Fibroblast of lung (primary cell): ENCODE measurements around the gene PHTF1. TPM values are rescaled to one million over a fixed set of nuclear protein-coding genes. Genes with fewer than 3 reads are reported as not detected.

Experiments
- DNase-seq, 2 donors: peaks; one replicate each; pipeline versions ENCODE4 v3.0.0 to v3.0.0-alpha.2; 2010; ENCODE audit warnings: low read depth in 2 of 2
- H2AFZ ChIP-seq: 2 replicates; pipeline ENCODE4 v1.5.1; 2012; ENCODE audit warnings: low read length, control low read depth, inconsistent platforms
- H3K27ac ChIP-seq: 2 replicates; pipeline ENCODE4 v1.5.1; 2011; ENCODE audit warnings: low read length, control low read depth; ENCODE audit not compliant: insufficient read depth
- H3K27me3 ChIP-seq: 2 replicates; pipeline ENCODE4 v1.5.1; 2011; ENCODE audit warnings: mild to moderate bottlenecking, low read length; ENCODE audit not compliant: control insufficient read depth, insufficient read depth
- H3K36me3 ChIP-seq: 2 replicates; pipeline ENCODE4 v1.5.1; 2011; ENCODE audit warnings: low read length; ENCODE audit not compliant: control insufficient read depth, insufficient read depth
- H3K4me1 ChIP-seq: 2 replicates; pipeline ENCODE4 v1.5.1; 2011; ENCODE audit warnings: low read length; ENCODE audit not compliant: control insufficient read depth, insufficient read depth; ENCODE audit errors: extremely low read depth
- H3K4me2 ChIP-seq: 2 replicates; pipeline ENCODE4 v1.5.1; 2011; ENCODE audit warnings: low read length, control low read depth; ENCODE audit not compliant: insufficient read depth; ENCODE audit errors: extremely low read depth
- H3K4me3 ChIP-seq, 4 experiments: fragments of 200-600 bp in 1 of 4; sonication (generic) in 1 of 4; replicated peaks in 1 of 4; 2 replicates each; pipeline ENCODE4 v1.5.1; 2011 to 2016; ENCODE audit warnings: low read length in 4 of 4, low read depth in 3 of 4, mild to moderate bottlenecking in 3 of 4, control low read depth in 2 of 4, inconsistent platforms in 1 of 4, mixed read lengths in 1 of 4; ENCODE audit not compliant: insufficient read depth in 1 of 4; ENCODE audit errors: control extremely low read depth in 1 of 4
- H3K79me2 ChIP-seq: 2 replicates; pipeline ENCODE4 v1.5.1; 2012; ENCODE audit warnings: mild to moderate bottlenecking, low read length, inconsistent platforms; ENCODE audit not compliant: control insufficient read depth, insufficient read depth
- H3K9ac ChIP-seq: 2 replicates; pipeline ENCODE4 v1.5.1; 2011; ENCODE audit warnings: mild to moderate bottlenecking, low read length, control low read depth; ENCODE audit not compliant: insufficient read depth
- H3K9me3 ChIP-seq: 2 replicates; pipeline ENCODE4 v1.5.1; 2012; ENCODE audit warnings: low read depth, low read length; ENCODE audit not compliant: control insufficient read depth, insufficient read depth
- H4K20me1 ChIP-seq: 2 replicates; pipeline ENCODE4 v1.5.1; 2011; ENCODE audit warnings: low read length; ENCODE audit not compliant: control insufficient read depth, insufficient read depth; ENCODE audit errors: extremely low read depth
- EZH2 ChIP-seq: IDR thresholded peaks from 2 replicates; pipeline ENCODE4 v1.5.1; 2012; ENCODE audit warnings: low read length, control low read depth, mild to moderate bottlenecking; ENCODE audit errors: missing control alignments
- polyA plus RNA-seq, 2 donors: library from polyadenylated mRNA; depleted of rRNA in 1 of 2; stranded (reverse) in 1 of 2; unstranded in 1 of 2; fragments of >200 nt; gene quantifications; 2 replicates each; pipeline ENCODE4 v1.2.1, GENCODE V29; 2011 to 2012; ENCODE audit warnings: missing spikeins in 1 of 2
- total RNA-seq: library from RNA; depleted of rRNA; stranded (reverse); fragments of >200 nt; gene quantifications from 2 replicates; pipeline ENCODE4 v1.2.1, GENCODE V29; 2014
- TF ChIP-seq, protein P1 (sequence below), 2 donors: IDR thresholded peaks in 1 of 2; conservative IDR thresholded peaks in 1 of 2; 1 replicate in 1 of 2; 2 replicates in 1 of 2; pipeline ENCODE4 v1.5.1; 2011 to 2012; ENCODE audit warnings: low read length in 2 of 2, control low read depth in 1 of 2, inconsistent platforms in 1 of 2, low read depth in 1 of 2, mild to moderate bottlenecking in 1 of 2

Gene PHTF1
- total and polyA plus RNA-seq, 2 donors (not counting 1 experiment from before 2014, with no cell fraction given), result 15.4 to 36.3 TPM

DNA sequence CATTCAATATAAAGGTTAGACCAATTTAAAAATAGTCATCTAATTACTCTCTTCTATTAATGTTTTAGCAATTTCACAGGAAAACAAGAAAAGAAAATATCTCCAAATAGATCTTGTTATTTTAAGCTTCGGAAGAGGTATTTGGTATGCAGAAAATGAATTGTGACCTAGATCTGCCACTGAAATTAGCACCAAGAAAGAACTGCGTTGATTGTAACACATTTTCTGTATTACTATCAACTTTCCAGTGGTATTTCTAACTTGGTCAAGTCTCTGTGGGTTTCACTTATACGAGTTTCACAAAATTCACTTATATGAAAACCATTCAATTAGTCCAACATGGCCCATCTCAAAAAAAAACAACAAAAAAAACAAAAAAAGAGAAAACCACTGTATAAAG, 41.2 kb upstream of the PHTF1 start:
- H3K9me3 ChIP-seq, result no peaks in the 10 kb centered on the region
- H3K36me3 ChIP-seq, result no peaks in the 10 kb centered on the region
- no peaks in the 10 kb centered on the region for H4K20me1 ChIP-seq
- H3K4me3 ChIP-seq, result no peak overlapping the region
- TF ChIP-seq EZH2, result no peak
- TF ChIP-seq, protein P1, sequence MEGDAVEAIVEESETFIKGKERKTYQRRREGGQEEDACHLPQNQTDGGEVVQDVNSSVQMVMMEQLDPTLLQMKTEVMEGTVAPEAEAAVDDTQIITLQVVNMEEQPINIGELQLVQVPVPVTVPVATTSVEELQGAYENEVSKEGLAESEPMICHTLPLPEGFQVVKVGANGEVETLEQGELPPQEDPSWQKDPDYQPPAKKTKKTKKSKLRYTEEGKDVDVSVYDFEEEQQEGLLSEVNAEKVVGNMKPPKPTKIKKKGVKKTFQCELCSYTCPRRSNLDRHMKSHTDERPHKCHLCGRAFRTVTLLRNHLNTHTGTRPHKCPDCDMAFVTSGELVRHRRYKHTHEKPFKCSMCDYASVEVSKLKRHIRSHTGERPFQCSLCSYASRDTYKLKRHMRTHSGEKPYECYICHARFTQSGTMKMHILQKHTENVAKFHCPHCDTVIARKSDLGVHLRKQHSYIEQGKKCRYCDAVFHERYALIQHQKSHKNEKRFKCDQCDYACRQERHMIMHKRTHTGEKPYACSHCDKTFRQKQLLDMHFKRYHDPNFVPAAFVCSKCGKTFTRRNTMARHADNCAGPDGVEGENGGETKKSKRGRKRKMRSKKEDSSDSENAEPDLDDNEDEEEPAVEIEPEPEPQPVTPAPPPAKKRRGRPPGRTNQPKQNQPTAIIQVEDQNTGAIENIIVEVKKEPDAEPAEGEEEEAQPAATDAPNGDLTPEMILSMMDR (conservative IDR thresholded peaks at IDR 0.05 in 1 of 2, IDR thresholded peaks at IDR 0.05 in 1 of 2; ENCODE audit: low read depth in 1 of 2, low read length in 2 of 2), result no peak
- no peaks in the 10 kb centered on the region for H3K27me3 ChIP-seq
- peaks cover 4% of the 10 kb centered on the region for H3K4me1 ChIP-seq
- no peak overlapping the region for H3K4me2 ChIP-seq
- no peak overlapping the region for H3K9ac ChIP-seq
- H2AFZ ChIP-seq, result no peak overlapping the region
- H3K79me2 ChIP-seq, result peaks cover 47% of the 10 kb centered on the region
- H3K27ac ChIP-seq, result no peak overlapping the region
- no peak for DNase-seq

DNA sequence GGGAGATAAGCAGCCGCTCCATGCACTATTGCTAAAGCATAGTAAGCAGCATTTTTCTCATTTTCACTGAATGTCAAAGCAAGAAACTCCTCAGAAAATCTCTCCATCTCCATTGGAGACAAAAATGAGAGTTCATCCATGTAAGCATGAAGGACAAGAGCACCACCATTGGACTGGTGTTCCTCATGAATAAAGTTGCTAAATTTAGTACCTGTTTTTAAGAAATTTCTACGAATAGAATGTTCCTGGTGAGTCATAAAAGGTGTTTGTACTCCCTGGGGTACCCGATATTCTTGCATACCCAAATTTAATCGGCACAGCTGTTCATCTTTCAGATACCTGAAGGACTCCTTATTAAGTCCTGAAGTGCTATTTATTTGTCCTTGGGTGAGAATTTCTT, 38.2 kb upstream of the PHTF1 start:
- Histone ChIP-seq H2AFZ (no peak overlapping the region), H3K79me2 (peaks cover 23% of the 10 kb centered on the region)
- no peak for TF ChIP-seq EZH2
- TF ChIP-seq, protein P1 (conservative IDR thresholded peaks at IDR 0.05 in 1 of 2, IDR thresholded peaks at IDR 0.05 in 1 of 2; ENCODE audit: low read depth in 1 of 2, low read length in 2 of 2), result no peak

DNA sequence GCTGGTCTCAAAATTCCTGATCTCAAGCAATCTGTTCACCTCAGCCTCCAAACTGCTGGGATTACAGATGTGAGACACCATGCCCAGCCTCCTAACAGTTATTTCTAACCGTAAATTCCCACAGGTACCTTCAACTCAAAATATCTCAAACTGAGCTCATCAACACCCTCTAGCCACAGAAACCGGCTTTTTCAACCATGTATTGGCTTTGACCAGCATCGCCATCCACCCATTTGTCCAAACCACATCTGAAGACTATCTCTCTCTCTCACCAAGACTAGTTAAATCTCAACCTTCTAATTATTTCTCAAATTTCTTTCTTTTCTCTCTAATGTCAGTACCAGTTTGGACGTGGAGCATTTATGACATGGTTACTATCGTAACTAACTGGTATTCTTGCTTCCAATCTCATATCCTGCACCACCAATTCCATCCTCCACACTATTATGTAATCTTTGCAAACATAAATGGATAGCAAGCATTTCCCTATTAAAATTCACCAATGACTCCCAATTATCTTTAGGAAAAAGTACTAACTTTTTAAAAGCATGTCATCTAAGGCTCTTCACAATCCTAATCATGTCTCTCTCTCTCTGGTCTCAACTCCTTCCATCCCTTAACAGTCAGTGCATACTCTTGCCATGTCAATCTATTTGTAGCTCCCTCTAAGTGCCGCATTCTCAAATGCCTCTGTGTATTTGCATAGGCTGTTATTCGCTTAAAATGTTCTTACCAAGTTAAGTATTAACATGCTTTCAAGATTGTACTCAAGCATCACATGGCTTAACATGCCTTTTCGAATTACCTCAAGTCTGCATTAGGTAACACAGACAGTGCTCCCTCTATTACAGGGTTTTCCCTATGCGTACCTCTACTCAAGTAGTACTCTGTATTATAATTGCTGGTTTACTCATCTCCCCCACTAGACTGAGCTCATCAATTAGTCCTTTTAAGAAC, 34.9 kb upstream of the PHTF1 start:
- TF ChIP-seq EZH2, result no peak
- TF ChIP-seq, protein P1 (conservative IDR thresholded peaks at IDR 0.05 in 1 of 2, IDR thresholded peaks at IDR 0.05 in 1 of 2; ENCODE audit: low read depth in 1 of 2, low read length in 2 of 2), result no peak
- Histone ChIP-seq H3K27me3 (no peaks in the 10 kb centered on the region), H3K9me3 (no peaks in the 10 kb centered on the region), H3K4me1 (no peaks in the 10 kb centered on the region), H3K4me3 (no peak overlapping the region), H3K27ac (no peak overlapping the region), H3K9ac (no peak overlapping the region), H3K79me2 (peaks cover 6% of the 10 kb centered on the region), H3K4me2 (no peak overlapping the region), H4K20me1 (no peaks in the 10 kb centered on the region), H3K36me3 (no peaks in the 10 kb centered on the region), H2AFZ (no peak overlapping the region)
- no peak for DNase-seq

More for the DNA sequence above, 38.2 kb upstream of the PHTF1 start:
- Histone ChIP-seq H3K4me3 (no peak overlapping the region), H3K27ac (no peak overlapping the region), H3K9ac (no peak overlapping the region), H3K36me3 (no peaks in the 10 kb centered on the region), H3K4me1 (no peaks in the 10 kb centered on the region), H4K20me1 (no peaks in the 10 kb centered on the region), H3K27me3 (no peaks in the 10 kb centered on the region), H3K4me2 (no peak overlapping the region), H3K9me3 (no peaks in the 10 kb centered on the region)
- DNase-seq, result no peak
